Measurements from ENCODE around the gene TLCD5.

The TLCD5 gene

GRCh38 chr11:120324932-120325810 lies at the start of gene TLCD5:
Gene TLCD5 (plus strand): TSS chr11:120325299. CDS start chr11:120327442, 2,143 bp downstream.
- DNase-seq (ENCODE audit: low read depth in 2 of 2): no peak

GRCh38 chr11:120279502-120279901 lies 45.6 kb upstream of the TLCD5 start:
- no peak for DNase-seq (ENCODE audit: low read depth in 2 of 2)

GRCh38 chr11:120280600-120281051 lies 44.5 kb upstream of the TLCD5 start:
- no peak for DNase-seq (ENCODE audit: low read depth in 2 of 2)

GRCh38 chr11:120281143-120281795 lies 43.8 kb upstream of the TLCD5 start:
- no peak for DNase-seq (ENCODE audit: low read depth in 2 of 2)

GRCh38 chr11:120283124-120283523 lies 42.0 kb upstream of the TLCD5 start:
- DNase-seq (ENCODE audit: low read depth in 2 of 2): no peak

- no peak for DNase-seq (ENCODE audit: low read depth in 2 of 2)
These were observed 40.8 kb upstream of the TLCD5 start for GRCh38 chr11:120284272-120284671.

- DNase-seq (ENCODE audit: low read depth in 2 of 2): peak; percentile 46 to 49
These were observed 39.8 kb upstream of the TLCD5 start for GRCh38 chr11:120285256-120285655.

GRCh38 chr11:120288021-120288420 lies 37.1 kb upstream of the TLCD5 start:
- no peak for DNase-seq (ENCODE audit: low read depth in 2 of 2)

- DNase-seq (ENCODE audit: low read depth in 2 of 2): no peak
These were observed 35.7 kb upstream of the TLCD5 start for GRCh38 chr11:120289426-120289825.

- no peak for DNase-seq (ENCODE audit: low read depth in 2 of 2)
These were observed 34.1 kb upstream of the TLCD5 start for GRCh38 chr11:120290956-120291355.

GRCh38 chr11:120293038-120293800 lies 31.9 kb upstream of the TLCD5 start:
- DNase-seq (ENCODE audit: low read depth in 2 of 2): no peak

- no peak for DNase-seq (ENCODE audit: low read depth in 2 of 2)
These were observed 31.0 kb upstream of the TLCD5 start for GRCh38 chr11:120294096-120294495.

GRCh38 chr11:120295099-120295498 lies 30.0 kb upstream of the TLCD5 start:
- no peak for DNase-seq (ENCODE audit: low read depth in 2 of 2)

GRCh38 chr11:120296554-120296953 lies 28.5 kb upstream of the TLCD5 start:
- DNase-seq (ENCODE audit: low read depth in 2 of 2): no peak

GRCh38 chr11:120298461-120298860 lies 26.6 kb upstream of the TLCD5 start:
- DNase-seq (ENCODE audit: low read depth in 2 of 2): no peak

GRCh38 chr11:120302001-120302805 lies 22.9 kb upstream of the TLCD5 start:
- DNase-seq (ENCODE audit: low read depth in 2 of 2): no peak

- peak in 1 of 2 experiments; percentile 36 for DNase-seq (ENCODE audit: low read depth in 2 of 2)
These were observed 22.0 kb upstream of the TLCD5 start for GRCh38 chr11:120303004-120303637.

GRCh38 chr11:120304526-120304925 lies 20.6 kb upstream of the TLCD5 start:
- DNase-seq (ENCODE audit: low read depth in 2 of 2): no peak

GRCh38 chr11:120305286-120305685 lies 19.8 kb upstream of the TLCD5 start:
- no peak for DNase-seq (ENCODE audit: low read depth in 2 of 2)

GRCh38 chr11:120306519-120307242 lies 18.4 kb upstream of the TLCD5 start:
- DNase-seq (ENCODE audit: low read depth in 2 of 2): peak; percentile 82 to 86

Measured in fibroblast of skin of left quadriceps (primary cell).